Loucy (cell line): ENCODE measurements around the gene CFAP300.

ENCODE experiments used
- H2AFZ ChIP-seq: fragments of 200-600 bp; sonication (generic); 2 replicates; pipeline ENCODE4 v1.6.0; 2016; ENCODE audit warnings: antibody characterized with exemption, mild to moderate bottlenecking, low read length, moderate library complexity
- H3F3A ChIP-seq: fragments of 200-600 bp; 2 replicates; pipeline ENCODE4 v1.6.0; 2016; ENCODE audit warnings: antibody characterized with exemption, low read depth, mild to moderate bottlenecking
- H3K27me3 ChIP-seq: fragments of 200-600 bp; sonication (generic); 2 replicates; pipeline ENCODE4 v1.6.1; 2014; ENCODE audit warnings: low read length, mild to moderate bottlenecking; ENCODE audit not compliant: insufficient read depth, poor library complexity, severe bottlenecking
- H3K36me3 ChIP-seq: fragments of 200-600 bp; sonication (generic); 2 replicates; pipeline ENCODE4 v1.6.1; 2016; ENCODE audit warnings: low read length; ENCODE audit not compliant: insufficient read depth
- H3K4me1 ChIP-seq: fragments of 200-600 bp; sonication (generic); 2 replicates; pipeline ENCODE4 v1.5.1; 2014; ENCODE audit warnings: low read length, mild to moderate bottlenecking; ENCODE audit not compliant: insufficient read depth, poor library complexity, severe bottlenecking
- H3K4me2 ChIP-seq: fragments of 200-600 bp; sonication (generic); 2 replicates; pipeline ENCODE4 v1.6.0; 2014; ENCODE audit warnings: antibody characterized with exemption, low read length, low read depth, mild to moderate bottlenecking; ENCODE audit not compliant: poor library complexity, severe bottlenecking
- H3K4me3 ChIP-seq: fragments of 200-600 bp; sonication (generic); 2 replicates; pipeline ENCODE4 v1.5.1; 2014; ENCODE audit warnings: low read length, mild to moderate bottlenecking, mixed read lengths; ENCODE audit not compliant: poor library complexity, severe bottlenecking
- H3K79me2 ChIP-seq: fragments of 200-600 bp; sonication (generic); 2 replicates; pipeline ENCODE4 v1.6.1; 2014; ENCODE audit warnings: low read length; ENCODE audit not compliant: insufficient read depth
- H3K9ac ChIP-seq: fragments of 200-600 bp; sonication (generic); 2 replicates; pipeline ENCODE4 v1.6.0; 2014; ENCODE audit warnings: mild to moderate bottlenecking, low read depth, low read length, moderate library complexity; ENCODE audit not compliant: poor library complexity, severe bottlenecking
- H3K9me2 ChIP-seq: fragments of 200-600 bp; sonication (generic); replicated peaks from 2 replicates; pipeline ENCODE4 v1.6.1; 2016; ENCODE audit warnings: low read depth, low read length, mixed read lengths
- H3K9me3 ChIP-seq: fragments of 200-600 bp; sonication (generic); 2 replicates; pipeline ENCODE4 v1.6.1; 2014; ENCODE audit warnings: mild to moderate bottlenecking, antibody characterized with exemption, low read length, low read depth; ENCODE audit not compliant: insufficient read depth
- H4K20me1 ChIP-seq: fragments of 200-600 bp; sonication (generic); 2 replicates; pipeline ENCODE4 v1.6.0; 2014; ENCODE audit warnings: antibody characterized with exemption, low read length, mild to moderate bottlenecking; ENCODE audit not compliant: insufficient read depth, poor library complexity, severe bottlenecking
- CTCF ChIP-seq: fragments of 200-600 bp; sonication (generic); conservative IDR thresholded peaks from 2 replicates; pipeline ENCODE4 v1.5.1; 2014; ENCODE audit warnings: mild to moderate bottlenecking, antibody characterized with exemption, low read length
- EZH2phosphoT487 ChIP-seq: fragments of 200-600 bp; IDR thresholded peaks from 2 replicates; pipeline ENCODE4 v1.6.1; 2018; ENCODE audit warnings: antibody characterized with exemption, mild to moderate bottlenecking, moderate library complexity, borderline replicate concordance

The CFAP300 gene

GRCh38 chr11:102079625-102080024 is 32.4 kb downstream of the CFAP300 start:
- no peaks in the 10 kb centered on the region for H3K79me2 ChIP-seq
- H3K9me2 ChIP-seq = no peaks in the 10 kb centered on the region
- H3K27me3 ChIP-seq = no peaks in the 10 kb centered on the region
- no peaks in the 10 kb centered on the region for H3K4me1 ChIP-seq
- no peaks in the 10 kb centered on the region for H3K36me3 ChIP-seq
- no peak overlapping the region for H3K4me2 ChIP-seq
- no peak overlapping the region for H3K9ac ChIP-seq
- no peak overlapping the region for H3K4me3 ChIP-seq
- TF ChIP-seq EZH2phosphoT487 = no peak
- TF ChIP-seq CTCF = no peak
- H2AFZ ChIP-seq = no peak overlapping the region
- no peaks in the 10 kb centered on the region for H4K20me1 ChIP-seq
- no peaks in the 10 kb centered on the region for H3F3A ChIP-seq
- H3K9me3 ChIP-seq = no peaks in the 10 kb centered on the region

- Histone ChIP-seq H3K9ac (no peak overlapping the region), H2AFZ (no peak overlapping the region), H3K9me3 (no peaks in the 10 kb centered on the region)
Observed at GRCh38 chr11:102081313-102081712, 34.1 kb downstream of the CFAP300 start.

GRCh38 chr11:102085864-102086551 is 38.8 kb downstream of the CFAP300 start:
- no peaks in the 10 kb centered on the region for H4K20me1 ChIP-seq
- no peak overlapping the region for H2AFZ ChIP-seq
- H3K9me3 ChIP-seq = no peaks in the 10 kb centered on the region
- H3K4me3 ChIP-seq = no peak overlapping the region
- no peaks in the 10 kb centered on the region for H3K27me3 ChIP-seq
- no peaks in the 10 kb centered on the region for H3K79me2 ChIP-seq
- no peak overlapping the region for H3K9ac ChIP-seq
- no peaks in the 10 kb centered on the region for H3F3A ChIP-seq
- no peaks in the 10 kb centered on the region for H3K36me3 ChIP-seq
- H3K4me2 ChIP-seq = no peak overlapping the region
- H3K9me2 ChIP-seq = no peaks in the 10 kb centered on the region
- TF ChIP-seq CTCF = no peak
- no peak for TF ChIP-seq EZH2phosphoT487
- no peaks in the 10 kb centered on the region for H3K4me1 ChIP-seq

More at GRCh38 chr11:102081313-102081712, 34.1 kb downstream of the CFAP300 start:
- no peaks in the 10 kb centered on the region for H3K27me3 ChIP-seq
- H3K4me3 ChIP-seq = no peak overlapping the region
- H4K20me1 ChIP-seq = no peaks in the 10 kb centered on the region
- no peaks in the 10 kb centered on the region for H3K36me3 ChIP-seq
- H3F3A ChIP-seq = no peaks in the 10 kb centered on the region
- H3K4me2 ChIP-seq = no peak overlapping the region
- no peaks in the 10 kb centered on the region for H3K79me2 ChIP-seq
- H3K4me1 ChIP-seq = no peaks in the 10 kb centered on the region
- TF ChIP-seq CTCF (no peak), EZH2phosphoT487 (no peak)
- H3K9me2 ChIP-seq = no peaks in the 10 kb centered on the region
